Measurements from ENCODE around the gene MYO7A. TPM values are rescaled to one million over a fixed set of nuclear protein-coding genes. Genes with fewer than 3 reads are reported as not detected.

Gene MYO7A
- total RNA-seq, 1 experiment from 2014 or later = 2.5 TPM

GRCh38 chr11:77106321-77106720 lies 21.7 kb upstream of the MYO7A start (continued):
- no peak for TF ChIP-seq ZBTB43 (CRISPR knock-in tag; IDR thresholded peaks at IDR 0.05)
- TF ChIP-seq, protein P1, sequence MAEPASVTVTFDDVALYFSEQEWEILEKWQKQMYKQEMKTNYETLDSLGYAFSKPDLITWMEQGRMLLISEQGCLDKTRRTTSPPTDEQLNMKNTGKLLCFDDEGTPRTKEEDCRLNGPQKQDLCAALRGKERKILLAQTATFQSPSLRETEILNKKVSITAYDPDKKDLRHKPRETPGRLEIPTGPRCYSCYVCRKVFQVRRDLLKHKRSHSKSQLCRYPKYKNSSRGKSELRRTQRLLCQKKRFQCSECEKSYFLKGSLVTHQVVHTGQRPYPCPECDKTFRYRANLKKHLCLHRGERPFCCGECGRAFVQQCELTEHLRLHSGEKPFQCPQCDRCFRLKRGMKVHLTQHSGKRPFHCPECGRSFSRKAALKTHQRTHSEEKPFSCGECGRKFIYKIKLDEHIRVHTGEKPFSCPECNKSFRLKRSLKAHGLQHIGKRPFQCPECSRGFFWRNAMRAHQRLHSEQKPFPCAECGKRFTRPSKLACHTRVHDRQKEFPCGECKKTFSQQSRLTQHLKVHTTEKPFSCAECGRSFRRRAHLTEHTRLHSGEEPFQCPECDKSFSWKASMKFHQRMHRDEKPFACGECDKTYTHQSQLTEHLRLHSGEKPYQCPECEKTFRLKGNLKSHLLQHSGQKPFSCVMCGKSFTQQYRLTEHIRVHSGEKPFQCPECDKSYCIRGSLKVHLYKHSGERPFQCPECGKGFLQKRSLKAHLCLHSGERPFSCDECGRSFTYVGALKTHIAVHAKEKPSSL (CRISPR knock-in tag; conservative IDR thresholded peaks at IDR 0.05) = no peak

GRCh38 chr11:77106759-77107158 lies 21.3 kb upstream of the MYO7A start:
- TF ChIP-seq IRF1 (CRISPR knock-in tag; IDR thresholded peaks at IDR 0.05) (no peak), CREB1 (CRISPR knock-in tag; IDR thresholded peaks at IDR 0.05) (no peak), ATF3 (CRISPR knock-in tag; conservative IDR thresholded peaks at IDR 0.05) (no peak), FOXP4 (CRISPR knock-in tag; IDR thresholded peaks at IDR 0.05) (no peak), ZNF219 (CRISPR knock-in tag; IDR thresholded peaks at IDR 0.05; ENCODE audit: borderline replicate concordance) (no peak), NR3C1 (CRISPR knock-in tag; conservative IDR thresholded peaks at IDR 0.05; ENCODE audit: low read depth) (no peak), ZNF317 (CRISPR knock-in tag; IDR thresholded peaks at IDR 0.05; ENCODE audit: borderline replicate concordance, low read depth) (no peak), SOX15 (CRISPR knock-in tag; IDR thresholded peaks at IDR 0.05) (no peak), FOXP1 (CRISPR knock-in tag; IDR thresholded peaks at IDR 0.05; ENCODE audit: borderline replicate concordance) (no peak), TEAD4 (CRISPR knock-in tag; IDR thresholded peaks at IDR 0.05) (no peak), AFF4 (CRISPR knock-in tag; IDR thresholded peaks at IDR 0.05; ENCODE audit: borderline replicate concordance) (no peak), PRRX2 (CRISPR knock-in tag; IDR thresholded peaks at IDR 0.05) (no peak), ZNF138 (CRISPR knock-in tag; conservative IDR thresholded peaks at IDR 0.05) (no peak), NR2C2 (CRISPR knock-in tag; IDR thresholded peaks at IDR 0.05) (no peak), ELF4 (CRISPR knock-in tag; IDR thresholded peaks at IDR 0.05; ENCODE audit: low read depth) (no peak), RELA (CRISPR knock-in tag; IDR thresholded peaks at IDR 0.05; ENCODE audit: borderline replicate concordance) (no peak)
- TF ChIP-seq, protein P2, sequence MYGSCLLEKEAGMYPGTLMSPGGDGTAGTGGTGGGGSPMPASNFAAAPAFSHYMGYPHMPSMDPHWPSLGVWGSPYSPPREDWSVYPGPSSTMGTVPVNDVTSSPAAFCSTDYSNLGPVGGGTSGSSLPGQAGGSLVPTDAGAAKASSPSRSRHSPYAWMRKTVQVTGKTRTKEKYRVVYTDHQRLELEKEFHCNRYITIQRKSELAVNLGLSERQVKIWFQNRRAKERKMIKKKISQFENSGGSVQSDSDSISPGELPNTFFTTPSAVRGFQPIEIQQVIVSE (CRISPR knock-in tag; IDR thresholded peaks at IDR 0.05; ENCODE audit: borderline replicate concordance) = no peak
- TF ChIP-seq, protein P1 (CRISPR knock-in tag; conservative IDR thresholded peaks at IDR 0.05) = no peak
- TF ChIP-seq, protein P3, sequence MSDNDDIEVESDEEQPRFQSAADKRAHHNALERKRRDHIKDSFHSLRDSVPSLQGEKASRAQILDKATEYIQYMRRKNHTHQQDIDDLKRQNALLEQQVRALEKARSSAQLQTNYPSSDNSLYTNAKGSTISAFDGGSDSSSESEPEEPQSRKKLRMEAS (CRISPR knock-in tag; IDR thresholded peaks at IDR 0.05) = no peak

More at GRCh38 chr11:77106759-77107158, 21.3 kb upstream of the MYO7A start:
- ATAC-seq (no peak), DNase-seq (ENCODE audit: low spot score) (no peak)
- no peaks in the 10 kb centered on the region for H3K4me1 Mint-ChIP-seq
- ChIA-PET CTCF (interaction anchor here (0.7 to 6.0 kb wide), 10 partner anchors 8 to 513 kb away, joined by 3 to 48 read pairs (median 4); no protein-coding TSS in a partner anchor), POLR2A (no interaction called here)
- no peaks in the 10 kb centered on the region for H3K9me3 Mint-ChIP-seq
- H3K36me3 Mint-ChIP-seq = no peaks in the 10 kb centered on the region
- H3K4me3 Mint-ChIP-seq = no peak overlapping the region
- H3K27me3 Mint-ChIP-seq (ENCODE audit: low read depth) = no peaks in the 10 kb centered on the region
- H3K27ac Mint-ChIP-seq = no peak overlapping the region
